PC-3 (cell line): ENCODE data around the gene ZNF860. TPM values are rescaled to one million over a fixed set of nuclear protein-coding genes. Genes with fewer than 3 reads are reported as not detected.

Experiments
- ATAC-seq: fragments of 200-7000 bp; cut with Tn5 transposase; 2 replicates; pipeline ENCODE4 v1.9.1; 2020; ENCODE audit warnings: mild to moderate bottlenecking, moderate library complexity
- BruUV-seq: library from RNA; stranded (reverse); fragments of 400-500 nt; replicated peaks from 2 replicates; lab custom pipeline; 2021; lab: Mats Ljungman, UMichigan
- CTCF ChIA-PET: fragments of 300-600 bp; sonication (Branson Sonifier 250); formaldehyde crosslinking; loops from one replicate; lab custom pipeline; 2022; ENCODE audit warnings: antibody characterized with exemption; lab: Charles Lee
- POLR2A ChIA-PET: fragments of 300-600 bp; sonication (Branson Sonifier 250); formaldehyde crosslinking; loops from one replicate; lab custom pipeline; 2022; ENCODE audit warnings: antibody characterized with exemption; ENCODE audit not compliant: unreplicated experiment; lab: Charles Lee
- DNase-seq: peaks from one replicate; pipeline ENCODE4 v3.0.0-alpha.2; 2015
- H2AFZ ChIP-seq: fragments of 300-600 bp; sonication (generic); 2 replicates; pipeline ENCODE4 v1.6.0; 2016; ENCODE audit warnings: antibody characterized with exemption, low read length
- H3F3A ChIP-seq: fragments of 300-600 bp; sonication (generic); one replicate; pipeline ENCODE4 v1.6.0; 2017; ENCODE audit warnings: antibody characterized with exemption, low read length, control low read depth, mild to moderate bottlenecking; ENCODE audit not compliant: unreplicated experiment
- H3K27ac ChIP-seq: fragments of 300-600 bp; sonication (generic); 2 replicates; pipeline ENCODE4 v1.5.1; 2016; ENCODE audit warnings: mild to moderate bottlenecking, low read length
- H3K27me3 ChIP-seq: fragments of 300-600 bp; sonication (generic); 2 replicates; pipeline ENCODE4 v1.6.1; 2016; ENCODE audit warnings: low read length, mixed read lengths
- H3K36me3 ChIP-seq: fragments of 300-600 bp; sonication (generic); 2 replicates; pipeline ENCODE4 v1.6.1; 2016; ENCODE audit warnings: low read depth, mixed run types, low read length, mixed read lengths
- H3K4me1 ChIP-seq: fragments of 300-600 bp; sonication (generic); 2 replicates; pipeline ENCODE4 v1.5.1; 2016; ENCODE audit warnings: low read length; ENCODE audit not compliant: insufficient read depth
- H3K4me2 ChIP-seq: fragments of 300-600 bp; sonication (generic); 2 replicates; pipeline ENCODE4 v1.6.0; 2016; ENCODE audit warnings: low read length
- H3K4me3 ChIP-seq: fragments of 300-600 bp; sonication (generic); 2 replicates; pipeline ENCODE4 v1.5.1; 2016; ENCODE audit warnings: mild to moderate bottlenecking, low read length, mixed read lengths
- H3K79me2 ChIP-seq: fragments of 300-600 bp; sonication (generic); 2 replicates; pipeline ENCODE4 v1.6.1; 2017; ENCODE audit warnings: low read length, mixed read lengths
- H3K9ac ChIP-seq: fragments of 300-600 bp; sonication (generic); 2 replicates; pipeline ENCODE4 v1.6.0; 2016; ENCODE audit warnings: mild to moderate bottlenecking, low read length
- H3K9me2 ChIP-seq: fragments of 300-600 bp; sonication (generic); replicated peaks from 2 replicates; pipeline ENCODE4 v1.6.1; 2016; ENCODE audit warnings: mixed run types, low read length, mixed read lengths
- H3K9me3 ChIP-seq: fragments of 300-600 bp; sonication (generic); 2 replicates; pipeline ENCODE4 v1.6.1; 2016; ENCODE audit warnings: low read length, mixed read lengths
- H4K20me1 ChIP-seq: fragments of 300-600 bp; sonication (generic); 2 replicates; pipeline ENCODE4 v1.6.1; 2016; ENCODE audit warnings: low read length, mixed read lengths
- CTCF ChIP-seq: fragments of 300-600 bp; sonication (generic); conservative IDR thresholded peaks from 2 replicates; pipeline ENCODE4 v1.5.1; 2017; ENCODE audit warnings: antibody characterized with exemption, low read depth, mild to moderate bottlenecking, low read length
- EZH2 ChIP-seq: fragments of 300-600 bp; sonication (generic); IDR thresholded peaks from one replicate; pipeline ENCODE4 v1.6.1; 2017; ENCODE audit warnings: antibody characterized with exemption, mild to moderate bottlenecking, low read length; ENCODE audit not compliant: unreplicated experiment
- EZH2phosphoT487 ChIP-seq: fragments of 300-600 bp; sonication (generic); IDR thresholded peaks from 2 replicates; pipeline ENCODE4 v1.6.1; 2018; ENCODE audit warnings: mild to moderate bottlenecking, antibody characterized with exemption, low read length, borderline replicate concordance
- intact Hi-C: fragments of 100-400 bp; cut with micrococcal nuclease; formaldehyde crosslinking; loops from 2 replicates; pipeline ENCODE4 v1.9.0; 2023
- total RNA-seq: library from RNA; depleted of rRNA; stranded (reverse); fragments of >200 nt; gene quantifications from 2 replicates; pipeline ENCODE4 v1.2.3, GENCODE V29; 2014

Gene ZNF860
- total RNA-seq, 1 experiment from 2014 or later = 10.5 TPM

GRCh38 chr3:32017286-32017685 lies 35.7 kb downstream of the ZNF860 start:
- Histone ChIP-seq H3F3A (peaks cover 3% of the 10 kb centered on the region), H3K9me3 (no peaks in the 10 kb centered on the region), H3K4me1 (peaks cover 11% of the 10 kb centered on the region), H3K4me2 (no peak overlapping the region), H3K9ac (no peak overlapping the region), H3K36me3 (no peaks in the 10 kb centered on the region), H3K27ac (no peak overlapping the region), H3K79me2 (no peaks in the 10 kb centered on the region), H3K4me3 (no peak overlapping the region), H2AFZ (no peak overlapping the region), H4K20me1 (no peaks in the 10 kb centered on the region), H3K9me2 (no peaks in the 10 kb centered on the region), H3K27me3 (no peaks in the 10 kb centered on the region)
- ChIA-PET POLR2A (no interaction called here), CTCF (interaction anchor here (0.5 to 3.2 kb wide), 6 partner anchors 10 to 307 kb away, joined by 3 to 15 read pairs (median 4); no protein-coding TSS in a partner anchor)
- no TSS peak for BruUV-seq
- no peak for TF ChIP-seq EZH2
- no peak for TF ChIP-seq EZH2phosphoT487
- TF ChIP-seq CTCF = no peak
- ATAC-seq (no peak), DNase-seq (no peak)
- intact Hi-C loops = no loop called here

- peak overlapping the region; percentile 73 for H3K27ac ChIP-seq
- POLR2A ChIA-PET = interaction anchor here (0.6 to 1.1 kb wide), 3 partner anchors 50 to 263 kb away, joined by 4 to 13 read pairs (median 11); no protein-coding TSS in a partner anchor
- intact Hi-C loops = loop anchor here (1.0 to 2.0 kb wide), 7 partner anchors 26 to 161 kb away; partner anchors contain the start of genes GPD1L, OSBPL10 and ZNF860
Observed at GRCh38 chr3:32018757-32019564, 37.4 kb downstream of the ZNF860 start.

More at GRCh38 chr3:32018757-32019564, 37.4 kb downstream of the ZNF860 start:
- peak overlapping the region; percentile 34 for H3K9ac ChIP-seq
- TF ChIP-seq EZH2phosphoT487 = no peak
- peak; percentile 91 for TF ChIP-seq CTCF
- no peak for TF ChIP-seq EZH2
- no peaks in the 10 kb centered on the region for H3K36me3 ChIP-seq
- peak overlapping the region; percentile 57 for H3K4me2 ChIP-seq
- no peaks in the 10 kb centered on the region for H4K20me1 ChIP-seq
- no peaks in the 10 kb centered on the region for H3K9me2 ChIP-seq
- BruUV-seq = TSS peak; percentile 46
- peaks cover 3% of the 10 kb centered on the region for H3F3A ChIP-seq
- CTCF ChIA-PET = interaction anchor here (0.6 to 3.2 kb wide), 9 partner anchors 19 to 559 kb away, joined by 3 to 21 read pairs (median 4); no protein-coding TSS in a partner anchor
- H3K79me2 ChIP-seq = no peaks in the 10 kb centered on the region
- DNase-seq = peak; percentile 78
- peak; percentile 73 for ATAC-seq
- H3K9me3 ChIP-seq = no peaks in the 10 kb centered on the region
- H2AFZ ChIP-seq = no peak overlapping the region
- H3K27me3 ChIP-seq = no peaks in the 10 kb centered on the region
- peak overlapping the region; percentile 13; the same call in 1 of the 2 replicates for H3K4me3 ChIP-seq
- peaks cover 11% of the 10 kb centered on the region for H3K4me1 ChIP-seq
